GM12801 (cell line): ENCODE measurements around the gene CSK.

Experiments used
- CTCF ChIP-seq: IDR thresholded peaks from one replicate; pipeline ENCODE4 v1.5.1; 2011; ENCODE audit warnings: control low read depth; ENCODE audit not compliant: insufficient read length; ENCODE audit errors: extremely low read depth

CSK gene

DNA sequence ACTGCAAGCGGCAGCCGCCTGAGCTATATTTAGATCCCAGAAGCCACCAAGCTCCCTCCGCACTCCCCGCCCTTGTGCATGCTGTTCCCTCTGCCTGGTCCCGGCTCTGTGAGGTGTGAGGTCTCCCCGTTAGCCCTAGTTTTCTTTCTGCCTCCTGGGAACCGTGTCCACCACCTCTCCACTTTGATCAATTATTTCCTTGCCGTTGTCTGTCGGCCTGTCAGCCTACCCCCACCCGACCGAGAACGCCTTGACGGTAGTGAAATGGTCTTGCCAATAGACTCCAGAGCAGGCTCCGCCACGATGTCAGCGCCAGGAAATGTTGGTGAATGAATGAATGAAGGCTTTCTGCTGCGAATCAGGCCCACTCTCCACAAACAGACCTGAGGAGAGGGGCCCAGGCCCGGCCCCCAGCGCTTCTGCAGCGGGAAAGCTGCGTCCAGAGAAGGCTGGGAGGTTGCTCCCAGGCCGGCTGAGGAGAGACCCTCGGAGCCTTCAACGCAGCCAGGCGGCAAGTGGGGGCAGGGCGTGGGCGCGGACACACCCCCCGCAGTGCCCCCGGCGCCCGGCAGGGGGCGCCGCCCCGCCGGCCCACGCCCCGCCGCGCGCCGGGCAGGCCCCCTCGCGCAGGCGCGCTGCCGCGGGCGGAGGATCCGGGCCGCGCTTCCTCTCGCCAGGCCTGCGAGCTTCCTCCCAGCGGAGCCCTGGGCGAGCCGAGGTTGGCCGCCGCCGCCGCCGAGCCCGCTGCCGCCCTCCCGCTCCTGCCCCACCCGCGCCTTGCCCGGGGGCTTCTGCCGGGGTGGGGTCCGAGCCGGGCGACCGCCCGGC lies at the start of gene CSK:
TSS of gene CSK (plus strand) at position 650 of the 828 bp plus-strand sequence. CDS start 16,218 bp downstream, outside the sequence.
- TF ChIP-seq CTCF, result no peak

- TF ChIP-seq CTCF, result no peak
Measured at GRCh38 chr15:74732846-74733245, 49.0 kb upstream of the CSK start.

GRCh38 chr15:74733269-74733668 lies 48.6 kb upstream of the CSK start:
- TF ChIP-seq CTCF, result no peak

GRCh38 chr15:74735305-74735704 lies 46.6 kb upstream of the CSK start:
- TF ChIP-seq CTCF, result no peak

- no peak for TF ChIP-seq CTCF
Measured at GRCh38 chr15:74742422-74742821, 39.5 kb upstream of the CSK start.

DNA sequence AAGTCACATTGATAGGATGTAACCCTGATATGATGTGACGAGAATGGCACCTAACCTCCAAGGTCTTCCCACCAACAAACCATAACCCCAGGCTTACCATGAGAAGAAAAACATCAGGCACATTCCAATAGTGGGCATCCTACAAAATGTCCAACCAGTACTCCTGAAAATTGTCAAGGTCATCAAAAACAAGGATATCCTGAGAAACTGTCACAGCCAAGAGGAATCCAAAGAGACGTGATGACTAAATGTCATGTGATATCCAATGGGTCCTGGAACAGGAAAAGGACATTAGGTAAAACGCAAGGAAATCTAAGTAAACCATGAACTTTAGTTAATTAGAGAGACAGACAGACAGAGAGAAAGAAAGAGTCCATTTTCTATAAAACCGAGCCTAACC lies 35.5 kb upstream of the CSK start:
- TF ChIP-seq CTCF, result no peak

DNA sequence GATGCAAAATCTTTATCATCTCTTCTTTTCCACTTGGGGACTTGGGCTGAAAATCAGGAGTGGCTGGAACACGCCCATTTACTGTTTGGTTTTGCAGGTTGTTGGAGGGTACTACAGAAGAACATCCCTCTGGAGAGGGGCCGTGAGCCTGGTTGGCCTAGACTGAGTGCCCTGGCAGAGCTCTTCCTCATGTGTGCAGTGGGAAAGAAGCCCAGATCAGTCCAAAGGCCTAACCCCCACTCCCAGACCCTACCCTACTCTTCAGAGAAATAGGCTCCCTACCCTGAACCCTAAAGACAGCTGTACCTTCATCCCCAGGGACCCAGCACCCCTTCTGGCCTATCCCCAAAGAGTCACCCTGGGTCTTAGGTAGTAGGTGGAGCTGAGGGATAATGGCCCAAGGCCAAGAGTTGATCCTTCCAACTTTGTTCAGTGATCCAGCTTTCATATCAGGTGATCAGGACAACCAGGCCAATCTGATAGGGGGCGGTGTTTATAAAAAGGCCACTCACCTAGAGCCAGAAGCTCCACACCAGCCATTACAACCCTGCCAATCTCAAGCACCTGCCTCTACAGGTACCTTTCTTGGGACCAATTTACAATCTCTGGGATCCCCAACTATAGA lies 33.4 kb upstream of the CSK start, which contains the start of gene CYP1A2:
TSS of gene CYP1A2 (plus strand) at position 524 of the 625 bp plus-strand sequence. CDS start 894 bp downstream, outside the sequence.
- TF ChIP-seq CTCF, result no peak
